Epidermal melanocyte (primary cell): ENCODE results near the gene ITPA.
A peak's percentile ranks its signal among the peaks of the same experiment; 100 is the strongest.
"Not testable (repeated sequence)": the region's sequence is repeated elsewhere in the genome, so short reads cannot be mapped to it uniquely, and the experiment has no call there.

Experiments used
- DNase-seq: peaks from one replicate; pipeline ENCODE4 v3.0.0; 2011; ENCODE audit warnings: low spot score; ENCODE audit not compliant: insufficient read length

ITPA gene

GRCh38 chr20:3199206-3199605, 10.1 kb upstream of the ITPA start:
- DNase-seq = no peak

GRCh38 chr20:3199976-3200755, 9.1 kb upstream of the ITPA start:
- DNase-seq = no peak

- no peak for DNase-seq
Measured at GRCh38 chr20:3202965-3203314, 6.4 kb upstream of the ITPA start.

GRCh38 chr20:3203315-3204123, 5.8 kb upstream of the ITPA start:
- DNase-seq = no peak

GRCh38 chr20:3204124-3204794, 5.0 kb upstream of the ITPA start, which contains the start of gene DDRGK1:
Gene DDRGK1 (minus strand): TSS chr20:3204682. CDS start chr20:3204627, 55 bp downstream.
- peak; percentile 85 for DNase-seq

- DNase-seq = no peak
Measured at GRCh38 chr20:3208786-3209256, 477 bp upstream of the ITPA start.

- no peak for DNase-seq
Measured at GRCh38 chr20:3209946-3210317, 634 bp downstream of the ITPA start.

- DNase-seq = no peak
Measured at GRCh38 chr20:3210346-3210745, 1.0 kb downstream of the ITPA start.

- no peak for DNase-seq
Measured at GRCh38 chr20:3213226-3213625, 3.9 kb downstream of the ITPA start.

GRCh38 chr20:3215359-3215917, 6.1 kb downstream of the ITPA start:
- not testable (repeated sequence) for DNase-seq

GRCh38 chr20:3218307-3218988, 9.2 kb downstream of the ITPA start:
- peak; percentile 44 for DNase-seq

- no peak for DNase-seq
Measured at GRCh38 chr20:3221398-3222226, 12.3 kb downstream of the ITPA start.

- DNase-seq = no peak
Measured at GRCh38 chr20:3222635-3223600, 13.6 kb downstream of the ITPA start.

- DNase-seq = no peak
Measured at GRCh38 chr20:3223651-3223993, 14.3 kb downstream of the ITPA start.

- no peak for DNase-seq
Measured at GRCh38 chr20:3223994-3224680, 14.8 kb downstream of the ITPA start.

GRCh38 chr20:3224681-3225421, 15.6 kb downstream of the ITPA start:
- DNase-seq = no peak

- no peak for DNase-seq
Measured at GRCh38 chr20:3226093-3226492, 16.8 kb downstream of the ITPA start.

- DNase-seq = no peak
Measured at GRCh38 chr20:3226864-3227263, 17.6 kb downstream of the ITPA start.
